Measurements from ENCODE around the gene UQCR10.

DNA sequence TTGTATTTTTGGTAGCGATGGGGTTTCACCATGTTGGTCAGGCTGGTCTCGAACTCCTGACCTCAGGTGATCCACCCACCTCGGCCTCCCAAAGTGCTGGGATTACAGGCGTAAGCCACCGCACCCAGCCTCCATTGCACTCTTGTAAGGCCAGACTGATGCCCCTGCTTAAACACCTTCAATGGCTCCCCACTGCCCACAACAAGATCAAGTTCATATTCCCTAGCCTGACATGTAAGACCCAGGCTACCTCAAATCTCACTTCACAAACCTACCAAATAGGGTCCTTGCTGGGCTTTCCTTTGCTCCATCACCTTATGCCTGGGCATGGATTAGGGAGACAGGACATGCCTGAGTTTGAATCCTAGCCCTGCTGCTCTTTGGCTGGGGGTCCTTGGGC, 13.1 kb downstream of the UQCR10 start:
- TF ChIP-seq, protein P1, sequence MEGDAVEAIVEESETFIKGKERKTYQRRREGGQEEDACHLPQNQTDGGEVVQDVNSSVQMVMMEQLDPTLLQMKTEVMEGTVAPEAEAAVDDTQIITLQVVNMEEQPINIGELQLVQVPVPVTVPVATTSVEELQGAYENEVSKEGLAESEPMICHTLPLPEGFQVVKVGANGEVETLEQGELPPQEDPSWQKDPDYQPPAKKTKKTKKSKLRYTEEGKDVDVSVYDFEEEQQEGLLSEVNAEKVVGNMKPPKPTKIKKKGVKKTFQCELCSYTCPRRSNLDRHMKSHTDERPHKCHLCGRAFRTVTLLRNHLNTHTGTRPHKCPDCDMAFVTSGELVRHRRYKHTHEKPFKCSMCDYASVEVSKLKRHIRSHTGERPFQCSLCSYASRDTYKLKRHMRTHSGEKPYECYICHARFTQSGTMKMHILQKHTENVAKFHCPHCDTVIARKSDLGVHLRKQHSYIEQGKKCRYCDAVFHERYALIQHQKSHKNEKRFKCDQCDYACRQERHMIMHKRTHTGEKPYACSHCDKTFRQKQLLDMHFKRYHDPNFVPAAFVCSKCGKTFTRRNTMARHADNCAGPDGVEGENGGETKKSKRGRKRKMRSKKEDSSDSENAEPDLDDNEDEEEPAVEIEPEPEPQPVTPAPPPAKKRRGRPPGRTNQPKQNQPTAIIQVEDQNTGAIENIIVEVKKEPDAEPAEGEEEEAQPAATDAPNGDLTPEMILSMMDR (IDR thresholded peaks at IDR 0.05), result no peak
- TF ChIP-seq POLR2A (IDR thresholded peaks at IDR 0.05), result no peak
